ENCODE measurements around the gene DDI2.

DNA sequence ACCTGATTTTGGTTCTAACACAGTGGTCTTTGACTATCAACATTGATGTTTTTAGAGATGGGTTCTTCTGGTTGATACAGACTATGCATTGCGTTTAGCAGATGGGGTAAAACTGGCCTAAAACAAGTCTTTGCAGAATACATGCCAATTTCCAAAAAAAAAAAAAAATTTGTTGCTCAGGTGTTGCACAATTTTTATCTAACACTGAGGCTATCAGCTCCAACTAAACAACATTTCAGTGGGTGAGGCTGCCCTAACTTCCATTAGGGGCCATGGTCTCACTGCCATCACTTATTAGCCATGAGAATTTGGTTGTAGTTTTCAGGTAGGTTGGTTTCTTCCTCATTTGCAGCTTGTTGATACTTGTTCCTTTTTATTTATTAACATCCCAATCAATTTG, 46.4 kb upstream of the DDI2 start:
- TF ChIP-seq, protein P1, sequence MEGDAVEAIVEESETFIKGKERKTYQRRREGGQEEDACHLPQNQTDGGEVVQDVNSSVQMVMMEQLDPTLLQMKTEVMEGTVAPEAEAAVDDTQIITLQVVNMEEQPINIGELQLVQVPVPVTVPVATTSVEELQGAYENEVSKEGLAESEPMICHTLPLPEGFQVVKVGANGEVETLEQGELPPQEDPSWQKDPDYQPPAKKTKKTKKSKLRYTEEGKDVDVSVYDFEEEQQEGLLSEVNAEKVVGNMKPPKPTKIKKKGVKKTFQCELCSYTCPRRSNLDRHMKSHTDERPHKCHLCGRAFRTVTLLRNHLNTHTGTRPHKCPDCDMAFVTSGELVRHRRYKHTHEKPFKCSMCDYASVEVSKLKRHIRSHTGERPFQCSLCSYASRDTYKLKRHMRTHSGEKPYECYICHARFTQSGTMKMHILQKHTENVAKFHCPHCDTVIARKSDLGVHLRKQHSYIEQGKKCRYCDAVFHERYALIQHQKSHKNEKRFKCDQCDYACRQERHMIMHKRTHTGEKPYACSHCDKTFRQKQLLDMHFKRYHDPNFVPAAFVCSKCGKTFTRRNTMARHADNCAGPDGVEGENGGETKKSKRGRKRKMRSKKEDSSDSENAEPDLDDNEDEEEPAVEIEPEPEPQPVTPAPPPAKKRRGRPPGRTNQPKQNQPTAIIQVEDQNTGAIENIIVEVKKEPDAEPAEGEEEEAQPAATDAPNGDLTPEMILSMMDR (IDR thresholded peaks at IDR 0.05), result no peak
- TF ChIP-seq POLR2A (IDR thresholded peaks at IDR 0.05) (no peak), EP300 (IDR thresholded peaks at IDR 0.05) (no peak)

Measured in tibial nerve (tissue), 4 donors.